KBM-7 (cell line): ENCODE results near the gene MAPK14.

ENCODE experiments used
- DNase-seq: peaks from one replicate; pipeline ENCODE4 v3.0.0-alpha.2; 2015
- in situ Hi-C: fragments of 300-500 bp; cut with MboI; formaldehyde crosslinking; loops from 2 replicates; pipeline ENCODE4 v1.14.3; 2020; ENCODE audit warnings: low sequenced_read_pairs, low pct_unique_long_range_greater_than_20kb, mixed read lengths

MAPK14 gene

GRCh38 chr6:36094753-36095496, 67.3 kb downstream of the MAPK14 start:
- in situ Hi-C loops = no loop called here

GRCh38 chr6:36095497-36096391, 68.1 kb downstream of the MAPK14 start:
- in situ Hi-C loops = no loop called here
- no peak for DNase-seq

More at GRCh38 chr6:36094753-36095496, 67.3 kb downstream of the MAPK14 start:
- peak; percentile 82 for DNase-seq

GRCh38 chr6:36098253-36098919, 70.8 kb downstream of the MAPK14 start:
- peak; percentile 18 for DNase-seq
- in situ Hi-C loops = no loop called here

- peak; percentile 61 for DNase-seq
- in situ Hi-C loops = no loop called here
Observed at GRCh38 chr6:36098920-36099647, 71.5 kb downstream of the MAPK14 start.

DNA sequence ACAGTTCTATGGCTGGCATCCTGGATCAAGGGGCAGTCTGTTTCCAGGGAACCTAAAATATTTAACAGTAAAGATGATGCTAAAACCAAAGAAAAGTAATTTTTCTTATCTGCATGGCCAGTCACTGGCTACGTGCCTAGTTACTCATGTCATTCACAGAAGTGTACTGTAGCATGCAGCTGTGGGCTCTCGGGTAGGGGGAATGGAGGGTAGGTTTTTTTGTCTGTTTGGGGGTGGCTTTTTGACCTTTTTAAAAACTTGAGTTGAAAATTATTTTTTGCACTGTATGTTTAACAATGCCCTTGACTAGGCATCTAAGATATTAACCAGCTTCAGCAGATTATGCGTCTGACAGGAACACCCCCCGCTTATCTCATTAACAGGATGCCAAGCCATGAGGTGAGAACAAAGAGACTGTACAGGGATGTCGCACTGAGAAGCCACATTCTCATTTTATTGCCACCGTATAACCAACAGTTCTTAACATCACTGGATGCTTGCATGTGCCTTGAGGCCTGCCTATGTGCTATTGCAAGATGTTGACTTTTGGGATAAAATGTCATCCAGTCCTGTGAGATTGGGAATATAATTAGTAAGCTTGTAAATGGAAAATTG, 72.4 kb downstream of the MAPK14 start:
- in situ Hi-C loops = no loop called here
- no peak for DNase-seq

GRCh38 chr6:36101691-36102090, 74.1 kb downstream of the MAPK14 start:
- no peak for DNase-seq
- in situ Hi-C loops = no loop called here

DNA sequence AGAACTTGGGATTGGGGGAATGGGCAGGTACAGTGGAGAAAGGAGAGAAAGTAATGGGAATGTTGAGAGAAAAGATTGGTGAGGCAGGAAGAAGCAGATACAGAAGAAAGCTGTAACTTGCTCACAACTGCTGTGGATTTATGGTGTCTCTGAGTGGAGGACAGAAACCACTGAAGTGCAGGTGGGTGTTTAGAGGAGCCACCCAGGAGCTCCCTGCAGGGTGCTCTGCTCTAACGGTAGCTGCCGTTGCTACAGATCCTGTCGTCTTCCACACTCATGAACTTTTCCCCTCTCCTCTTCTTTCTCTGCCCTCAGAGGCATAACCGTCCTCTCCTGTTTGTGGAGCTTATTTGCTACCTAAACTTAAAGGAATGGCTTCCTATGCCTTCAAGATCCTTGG, 75.2 kb downstream of the MAPK14 start:
- in situ Hi-C loops = no loop called here

GRCh38 chr6:36104836-36105235, 77.2 kb downstream of the MAPK14 start:
- in situ Hi-C loops = no loop called here
- DNase-seq = no peak

More for the DNA sequence above, 75.2 kb downstream of the MAPK14 start:
- DNase-seq = no peak

GRCh38 chr6:36109092-36109491, 81.5 kb downstream of the MAPK14 start:
- no peak for DNase-seq
- in situ Hi-C loops = no loop called here

DNA sequence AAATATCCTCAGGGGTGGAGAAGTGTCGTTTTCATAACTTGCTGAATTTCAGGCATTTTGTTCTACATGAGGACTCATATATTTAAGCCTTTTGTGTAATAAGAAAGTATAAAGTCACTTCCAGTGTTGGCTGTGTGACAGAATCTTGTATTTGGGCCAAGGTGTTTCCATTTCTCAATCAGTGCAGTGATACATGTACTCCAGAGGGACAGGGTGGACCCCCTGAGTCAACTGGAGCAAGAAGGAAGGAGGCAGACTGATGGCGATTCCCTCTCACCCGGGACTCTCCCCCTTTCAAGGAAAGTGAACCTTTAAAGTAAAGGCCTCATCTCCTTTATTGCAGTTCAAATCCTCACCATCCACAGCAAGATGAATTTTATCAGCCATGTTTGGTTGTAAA, 82.4 kb downstream of the MAPK14 start:
- DNase-seq = no peak
- in situ Hi-C loops = no loop called here

DNA sequence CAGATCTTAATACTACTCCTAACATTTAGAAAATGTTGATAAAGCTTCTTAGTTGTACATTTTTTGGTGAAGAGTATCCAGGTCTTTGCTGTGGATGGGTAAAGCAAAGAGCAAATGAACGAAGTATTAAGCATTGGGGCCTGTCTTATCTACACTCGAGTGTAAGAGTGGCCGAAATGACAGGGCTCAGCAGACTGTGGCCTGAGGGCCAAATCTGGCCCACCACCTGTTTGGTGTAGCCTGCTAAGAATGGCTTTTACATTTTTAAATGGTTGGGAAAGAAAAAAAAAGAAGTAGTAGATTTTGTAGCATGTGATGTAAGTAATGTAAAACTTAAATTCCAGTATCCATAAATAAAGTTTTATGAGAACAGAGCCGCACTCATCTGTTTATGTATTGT, 83.3 kb downstream of the MAPK14 start:
- in situ Hi-C loops = no loop called here
- DNase-seq = no peak

- in situ Hi-C loops = no loop called here
- DNase-seq = no peak
Observed at GRCh38 chr6:36111526-36111925, 83.9 kb downstream of the MAPK14 start.

DNA sequence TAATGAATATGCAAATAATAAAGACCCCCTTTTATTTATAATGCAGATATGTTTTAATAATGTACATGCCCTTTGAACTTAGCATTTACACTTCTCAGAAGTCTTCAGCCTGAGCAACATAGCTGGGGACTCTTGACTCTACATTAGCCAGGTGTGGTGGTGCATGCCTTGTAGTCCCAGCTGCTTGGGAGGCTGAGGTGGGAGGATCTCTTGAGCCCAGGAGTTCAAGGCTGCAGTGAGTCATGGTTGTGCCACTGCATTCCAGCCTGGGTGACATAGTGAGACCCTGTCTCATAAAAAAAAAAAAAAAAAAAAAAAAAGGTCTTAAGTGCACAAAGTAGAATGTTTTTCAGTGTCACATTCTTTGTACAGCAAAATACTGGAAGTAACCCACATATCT, 85.4 kb downstream of the MAPK14 start:
- DNase-seq = no peak
- in situ Hi-C loops = no loop called here

DNA sequence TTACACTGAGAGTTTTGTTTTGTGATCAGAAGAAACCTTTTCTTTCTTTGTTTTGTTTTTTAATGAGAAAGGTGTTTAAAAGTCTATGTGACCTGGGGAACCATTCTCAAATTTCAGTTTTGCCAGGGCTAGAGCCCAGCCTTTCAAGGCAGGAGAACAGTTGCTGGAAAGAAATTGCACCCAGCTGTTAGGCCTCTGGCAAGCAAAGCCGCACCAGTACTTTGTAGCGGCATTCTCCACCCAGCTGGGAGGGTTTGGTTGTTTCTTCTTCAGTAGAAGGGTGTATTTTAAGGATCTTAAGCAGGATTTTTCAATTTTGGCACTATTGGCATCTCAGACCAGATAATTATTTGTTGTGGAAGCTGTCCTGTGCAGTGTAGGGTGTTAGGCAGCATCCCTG, 86.1 kb downstream of the MAPK14 start:
- DNase-seq = no peak
- in situ Hi-C loops = no loop called here

DNA sequence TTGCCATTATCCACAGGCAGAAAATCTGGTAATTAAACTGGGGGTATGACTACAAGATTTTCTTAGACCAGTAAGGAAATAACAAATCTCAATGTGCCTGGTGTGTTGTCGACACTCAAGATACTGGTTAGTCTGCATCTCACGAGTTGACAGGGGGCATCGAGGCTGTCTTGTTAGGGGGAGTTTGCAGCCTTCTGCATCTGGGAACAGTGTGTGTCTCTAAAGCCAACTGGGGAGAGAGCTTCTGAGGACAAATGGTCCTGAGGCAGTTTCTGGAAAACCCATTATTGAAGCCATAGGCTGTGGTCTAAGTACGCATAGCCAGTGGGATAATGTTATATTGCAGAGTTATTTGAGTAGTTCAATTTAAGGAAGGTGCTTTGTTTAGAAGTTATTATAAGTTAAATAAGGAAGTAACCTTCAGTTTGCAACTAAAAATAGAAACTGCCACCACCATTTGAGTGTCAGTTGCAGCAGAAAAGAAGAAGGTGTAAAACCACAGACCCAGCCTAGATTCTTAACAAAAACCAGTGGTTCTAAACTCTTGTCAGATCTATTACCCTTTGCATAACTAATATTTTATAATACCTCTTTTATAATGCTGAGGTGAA, 87.3 kb downstream of the MAPK14 start:
- peak; percentile 84 for DNase-seq
- in situ Hi-C loops = no loop called here

DNA sequence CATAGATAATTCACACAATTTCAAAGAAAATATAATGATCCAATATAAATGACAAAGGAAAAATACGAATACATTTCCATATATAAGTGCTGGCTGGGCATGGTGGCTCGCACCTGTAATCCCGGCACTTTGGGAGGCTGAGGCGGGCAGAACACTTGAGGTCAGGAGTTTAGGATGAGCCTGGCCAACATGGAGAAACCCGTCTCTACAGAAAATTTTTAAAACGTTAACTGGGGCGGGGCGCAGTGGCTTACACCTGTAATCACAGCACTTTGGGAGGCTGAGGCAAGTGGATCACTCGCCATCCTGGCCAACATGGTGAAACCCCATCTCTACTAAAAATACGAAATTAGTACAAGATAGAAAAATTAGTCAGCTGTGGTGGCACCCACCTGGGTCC, 87.8 kb downstream of the MAPK14 start:
- in situ Hi-C loops = no loop called here

GRCh38 chr6:36116066-36116864, 88.7 kb downstream of the MAPK14 start:
- in situ Hi-C loops = no loop called here

More for the DNA sequence above, 87.8 kb downstream of the MAPK14 start:
- DNase-seq = no peak

GRCh38 chr6:36116943-36117342, 89.3 kb downstream of the MAPK14 start:
- in situ Hi-C loops = no loop called here
- no peak for DNase-seq

More at GRCh38 chr6:36116066-36116864, 88.7 kb downstream of the MAPK14 start:
- no peak for DNase-seq
